Thyroid gland (tissue), 4 donors: Measurements from ENCODE around the gene USP13. TPM values are rescaled to one million over a fixed set of nuclear protein-coding genes. Genes with fewer than 3 reads are reported as not detected.

Source experiments
- DNase-seq, 2 donors: peaks; one replicate each; pipeline ENCODE4 v3.0.0-alpha.2; 2019
- H3K27ac ChIP-seq, 3 donors: fragments of 200-600 bp; sonication (generic); 1 replicate in 2 of 3; 2 replicates in 1 of 3; pipeline ENCODE4 v1.5.1; 2016 to 2019; ENCODE audit warnings: mild to moderate bottlenecking in 1 of 3, moderate library complexity in 1 of 3
- H3K27me3 ChIP-seq: fragments of 200-600 bp; sonication (generic); one replicate; pipeline ENCODE4 v1.5.1; 2019
- H3K36me3 ChIP-seq, 2 donors: fragments of 200-600 bp; sonication (generic); one replicate each; pipeline ENCODE4 v1.5.1; 2016 to 2019
- H3K4me1 ChIP-seq, 2 donors: fragments of 200-600 bp; sonication (generic); one replicate each; pipeline ENCODE4 v1.5.1; 2017 to 2019
- H3K4me3 ChIP-seq, 3 donors: fragments of 200-600 bp; sonication (generic); replicated peaks in 1 of 3; 1 replicate in 2 of 3; 2 replicates in 1 of 3; pipeline ENCODE4 v1.5.1; 2016; ENCODE audit warnings: mild to moderate bottlenecking in 1 of 3
- H3K9me3 ChIP-seq: fragments of 200-600 bp; sonication (generic); one replicate; pipeline ENCODE4 v1.5.1; 2017
- POLR2A ChIP-seq, 2 donors: fragments of 450-650 bp; IDR thresholded peaks; one replicate each; pipeline ENCODE4 v1.6.1; 2017; ENCODE audit warnings: antibody characterized with exemption in 2 of 2, mild to moderate bottlenecking in 2 of 2, moderate library complexity in 1 of 2
- WGBS, 2 donors: methylation state at CpG; one replicate each; pipeline ENCODE4 v1.1.5; 2017; 5-methylcytosine and 5-hydroxymethylcytosine counted together
- intact Hi-C: fragments of 100-400 bp; cut with DNase I; formaldehyde crosslinking; loops from one replicate; pipeline ENCODE4 v1.15.1; 2023
- total RNA-seq, 4 donors: library from RNA; depleted of rRNA; stranded (reverse); fragments of >200 nt; gene quantifications; one replicate each; pipeline ENCODE4 v1.2.3, GENCODE V29; 2016
- TF ChIP-seq, protein P1 (sequence below), 6 experiments: fragments of 200-600 bp in 3 of 6; fragments of 450-650 bp in 3 of 6; sonication (generic) in 3 of 6; IDR thresholded peaks; one replicate each; pipeline ENCODE4 v1.5.1; 2016 to 2019; ENCODE audit warnings: antibody characterized with exemption in 6 of 6, mild to moderate bottlenecking in 2 of 6, inconsistent platforms in 1 of 6, moderate library complexity in 1 of 6

Gene USP13
- total RNA-seq, 4 donors from 2014 or later, result 16.7 to 31.6 (median 25.4) TPM

DNA sequence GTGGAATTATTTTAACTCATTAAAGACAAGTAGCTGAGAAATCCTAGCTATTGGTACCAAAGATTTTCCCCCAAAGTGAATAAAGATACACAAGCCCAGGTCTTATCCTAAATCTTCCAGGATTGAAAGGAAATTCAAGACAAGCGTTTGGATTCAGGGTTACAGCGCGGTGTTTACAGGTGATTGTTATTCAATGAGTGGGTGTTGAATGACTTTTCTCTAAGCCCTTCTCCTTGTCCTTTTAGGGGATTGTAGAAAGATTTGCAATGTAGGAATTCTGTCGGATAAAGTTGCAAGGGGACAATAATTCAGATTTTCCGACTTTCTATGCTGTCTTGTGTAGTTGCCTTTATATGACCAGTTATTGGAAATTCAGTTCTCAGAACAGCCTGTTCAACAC, 57.2 kb downstream of the USP13 start:
- 82 to 89% methylated on average over 5 of the region's 5 CpGs for WGBS, 2 donors
- Histone ChIP-seq H3K4me1 (no peaks in the 10 kb centered on the region), H3K4me3 (no peak overlapping the region), H3K9me3 (no peaks in the 10 kb centered on the region), H3K27ac (no peak overlapping the region), H3K27me3 (no peaks in the 10 kb centered on the region), H3K36me3 (no peaks in the 10 kb centered on the region)
- no peak for DNase-seq
- intact Hi-C loops, result no loop called here
- TF ChIP-seq, protein P1, sequence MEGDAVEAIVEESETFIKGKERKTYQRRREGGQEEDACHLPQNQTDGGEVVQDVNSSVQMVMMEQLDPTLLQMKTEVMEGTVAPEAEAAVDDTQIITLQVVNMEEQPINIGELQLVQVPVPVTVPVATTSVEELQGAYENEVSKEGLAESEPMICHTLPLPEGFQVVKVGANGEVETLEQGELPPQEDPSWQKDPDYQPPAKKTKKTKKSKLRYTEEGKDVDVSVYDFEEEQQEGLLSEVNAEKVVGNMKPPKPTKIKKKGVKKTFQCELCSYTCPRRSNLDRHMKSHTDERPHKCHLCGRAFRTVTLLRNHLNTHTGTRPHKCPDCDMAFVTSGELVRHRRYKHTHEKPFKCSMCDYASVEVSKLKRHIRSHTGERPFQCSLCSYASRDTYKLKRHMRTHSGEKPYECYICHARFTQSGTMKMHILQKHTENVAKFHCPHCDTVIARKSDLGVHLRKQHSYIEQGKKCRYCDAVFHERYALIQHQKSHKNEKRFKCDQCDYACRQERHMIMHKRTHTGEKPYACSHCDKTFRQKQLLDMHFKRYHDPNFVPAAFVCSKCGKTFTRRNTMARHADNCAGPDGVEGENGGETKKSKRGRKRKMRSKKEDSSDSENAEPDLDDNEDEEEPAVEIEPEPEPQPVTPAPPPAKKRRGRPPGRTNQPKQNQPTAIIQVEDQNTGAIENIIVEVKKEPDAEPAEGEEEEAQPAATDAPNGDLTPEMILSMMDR (IDR thresholded peaks at IDR 0.05), result no peak
- no peak for TF ChIP-seq POLR2A (IDR thresholded peaks at IDR 0.05)

DNA sequence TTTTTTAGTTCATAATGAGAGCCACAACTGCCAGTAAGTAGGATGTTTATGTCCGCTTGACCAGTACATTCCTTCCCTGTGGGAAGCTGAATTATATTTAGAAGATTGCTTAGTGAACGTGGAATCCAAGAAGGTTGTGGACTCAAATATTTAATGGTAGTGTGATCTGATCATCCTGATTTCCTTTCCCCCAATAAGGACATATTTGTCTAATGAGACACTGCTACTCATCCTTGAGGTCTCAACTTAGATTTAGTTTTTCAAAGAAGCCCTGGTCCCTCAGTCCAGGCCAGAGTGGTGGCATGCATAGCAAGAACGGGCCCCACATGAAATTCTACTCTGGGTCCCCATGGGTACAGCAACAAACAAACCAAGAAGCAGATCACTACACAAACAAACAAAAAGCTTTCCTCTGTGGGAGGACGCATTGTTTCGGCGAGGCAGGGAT, 60.8 kb downstream of the USP13 start:
- TF ChIP-seq, protein P1 (IDR thresholded peaks at IDR 0.05), result no peak
- no peak for TF ChIP-seq POLR2A (IDR thresholded peaks at IDR 0.05)
- H3K9me3 ChIP-seq, result no peaks in the 10 kb centered on the region
- no peaks in the 10 kb centered on the region for H3K4me1 ChIP-seq
- no peak overlapping the region for H3K4me3 ChIP-seq
- H3K27me3 ChIP-seq, result no peaks in the 10 kb centered on the region
- DNase-seq, result no peak
- no peaks in the 10 kb centered on the region for H3K36me3 ChIP-seq
- intact Hi-C loops, result no loop called here
- H3K27ac ChIP-seq, result no peak overlapping the region
- WGBS, 2 donors, result 82 to 86% methylated on average over 6 of the region's 6 CpGs

DNA sequence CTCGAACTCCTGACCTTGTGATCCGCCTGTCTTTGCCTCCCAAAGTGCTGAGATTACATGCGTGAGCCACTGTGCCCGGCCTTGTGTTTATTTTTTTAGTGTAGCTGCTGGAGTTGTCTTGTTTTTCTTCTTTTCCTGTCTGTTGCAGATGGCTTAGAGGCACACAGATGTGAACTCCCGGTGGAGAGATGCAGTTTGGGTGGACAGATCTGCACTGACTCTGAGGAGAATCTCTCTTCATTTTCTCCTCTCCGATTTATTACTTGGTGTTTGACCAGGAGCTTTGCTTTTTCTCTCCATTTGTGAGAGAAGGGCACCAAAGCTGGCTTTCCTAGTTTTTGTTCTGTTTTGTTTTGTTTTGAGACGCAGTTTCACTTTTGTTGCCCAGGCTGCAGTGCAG, 62.7 kb downstream of the USP13 start:
- DNase-seq, result no peak
- Histone ChIP-seq H3K36me3 (no peaks in the 10 kb centered on the region), H3K9me3 (no peaks in the 10 kb centered on the region), H3K4me1 (no peaks in the 10 kb centered on the region), H3K4me3 (no peak overlapping the region), H3K27me3 (no peaks in the 10 kb centered on the region), H3K27ac (no peak overlapping the region)
- 89 to 92% methylated on average over 7 of the region's 7 CpGs for WGBS, 2 donors
- intact Hi-C loops, result no loop called here
- TF ChIP-seq, protein P1 (IDR thresholded peaks at IDR 0.05), result no peak
- TF ChIP-seq POLR2A (IDR thresholded peaks at IDR 0.05), result no peak

DNA sequence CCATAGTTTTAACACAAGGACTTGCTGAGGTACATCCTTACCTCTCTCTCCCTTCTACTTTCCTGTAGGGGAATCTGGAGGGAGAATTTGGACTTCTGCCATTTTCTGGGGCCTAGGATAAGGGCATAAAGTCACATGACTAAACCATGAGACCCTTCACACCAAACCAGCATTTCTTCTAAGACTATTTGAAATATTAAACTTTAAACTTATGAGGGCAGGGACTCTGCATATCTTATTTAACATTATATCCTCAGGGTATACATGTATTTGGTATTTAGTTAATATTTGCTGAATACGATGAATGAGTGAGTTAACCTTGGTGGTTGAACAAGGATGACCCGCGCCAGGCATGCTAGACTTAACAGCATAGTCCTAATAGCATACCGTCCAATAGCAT, 63.4 kb downstream of the USP13 start:
- TF ChIP-seq POLR2A (IDR thresholded peaks at IDR 0.05), result no peak
- TF ChIP-seq, protein P1 (IDR thresholded peaks at IDR 0.05), result no peak
- H3K27ac ChIP-seq, result no peak overlapping the region
- WGBS, 2 donors, result 96 to 97% methylated on average over 4 of the region's 4 CpGs
- no peaks in the 10 kb centered on the region for H3K9me3 ChIP-seq
- peaks cover 0 to under 1% of the 10 kb centered on the region in 2 donors for H3K36me3 ChIP-seq
- H3K4me1 ChIP-seq, result no peaks in the 10 kb centered on the region
- no peak overlapping the region for H3K4me3 ChIP-seq
- DNase-seq, result no peak
- H3K27me3 ChIP-seq, result no peaks in the 10 kb centered on the region
- intact Hi-C loops, result no loop called here

DNA sequence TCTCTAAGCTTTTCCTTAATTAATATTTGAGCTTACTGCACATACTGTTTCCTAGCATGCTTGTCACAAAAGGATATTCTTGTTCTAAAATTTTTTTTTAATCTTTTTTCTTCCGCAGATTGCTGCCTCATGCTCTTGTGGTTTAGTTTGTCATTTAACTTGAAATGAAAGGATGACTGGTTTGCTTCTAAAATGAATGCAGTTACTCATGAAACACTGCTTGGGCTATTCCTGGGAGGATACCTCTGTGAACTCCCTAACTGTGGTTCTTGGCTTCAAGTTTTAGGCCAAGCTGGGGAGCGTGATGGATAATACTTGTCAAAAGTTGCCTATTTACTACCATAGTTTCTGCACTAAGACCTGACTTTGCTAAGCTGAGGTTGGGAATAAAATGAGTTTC, 64.0 kb downstream of the USP13 start:
- intact Hi-C loops, result no loop called here
- no peak overlapping the region for H3K27ac ChIP-seq
- no peak overlapping the region for H3K4me3 ChIP-seq
- H3K4me1 ChIP-seq, result no peaks in the 10 kb centered on the region
- peaks cover 0 to 6% of the 10 kb centered on the region in 2 donors for H3K36me3 ChIP-seq
- no peaks in the 10 kb centered on the region for H3K27me3 ChIP-seq
- H3K9me3 ChIP-seq, result no peaks in the 10 kb centered on the region
- WGBS, 2 donors, result 85 to 93% methylated on average over 2 of the region's 2 CpGs
- TF ChIP-seq POLR2A (IDR thresholded peaks at IDR 0.05), result no peak
- TF ChIP-seq, protein P1 (IDR thresholded peaks at IDR 0.05), result no peak
- DNase-seq, result no peak
